Glomerular endothelial cell (primary cell): Measurements from ENCODE around the gene ALK. TPM values are rescaled to one million over a fixed set of nuclear protein-coding genes. Genes with fewer than 3 reads are reported as not detected.

Experiments used
- DNase-seq: peaks from one replicate; pipeline ENCODE4 v3.0.0-alpha.2; 2011; ENCODE audit warnings: low read depth, low spot score; ENCODE audit errors: extremely low read depth
- total RNA-seq: library from RNA; depleted of rRNA; stranded (reverse); fragments of >200 nt; gene quantifications from 2 replicates; pipeline ENCODE4 v1.2.3, GENCODE V29; 2015

Gene ALK
- total RNA-seq, 1 donor from 2014 or later = not detected

GRCh38 chr2:29308366-29308765 is 613.0 kb downstream of the ALK start:
- DNase-seq = no peak

- no peak for DNase-seq
These were observed 613.9 kb downstream of the ALK start for GRCh38 chr2:29307519-29307918.

- DNase-seq = no peak
These were observed 615.6 kb downstream of the ALK start for GRCh38 chr2:29305762-29306161.

GRCh38 chr2:29304399-29305060 is 616.9 kb downstream of the ALK start:
- DNase-seq = no peak

GRCh38 chr2:29296585-29296984 is 624.8 kb downstream of the ALK start:
- no peak for DNase-seq

GRCh38 chr2:29295845-29296244 is 625.5 kb downstream of the ALK start:
- DNase-seq = no peak

GRCh38 chr2:29293830-29294438 is 627.5 kb downstream of the ALK start:
- DNase-seq = peak; percentile 2

- DNase-seq = no peak
These were observed 630.9 kb downstream of the ALK start for GRCh38 chr2:29290293-29291047.

GRCh38 chr2:29284671-29285070 is 636.7 kb downstream of the ALK start:
- DNase-seq = no peak

- no peak for DNase-seq
These were observed 639.5 kb downstream of the ALK start for GRCh38 chr2:29281916-29282247.

- no peak for DNase-seq
These were observed 640.1 kb downstream of the ALK start for GRCh38 chr2:29281086-29281915.

GRCh38 chr2:29278966-29279365 is 642.4 kb downstream of the ALK start:
- DNase-seq = no peak

- no peak for DNase-seq
These were observed 645.2 kb downstream of the ALK start for GRCh38 chr2:29276151-29276550.

GRCh38 chr2:29275186-29275585 is 646.2 kb downstream of the ALK start:
- no peak for DNase-seq

- DNase-seq = no peak
These were observed 647.4 kb downstream of the ALK start for GRCh38 chr2:29273685-29274611.

- DNase-seq = no peak
These were observed 648.2 kb downstream of the ALK start for GRCh38 chr2:29273004-29273684.

- DNase-seq = no peak
These were observed 649.1 kb downstream of the ALK start for GRCh38 chr2:29272311-29272710.

- no peak for DNase-seq
These were observed 650.7 kb downstream of the ALK start for GRCh38 chr2:29270701-29271121.

- DNase-seq = no peak
These were observed 651.6 kb downstream of the ALK start for GRCh38 chr2:29269765-29270109.
